ENCODE results near the gene NKAIN2.

DNA sequence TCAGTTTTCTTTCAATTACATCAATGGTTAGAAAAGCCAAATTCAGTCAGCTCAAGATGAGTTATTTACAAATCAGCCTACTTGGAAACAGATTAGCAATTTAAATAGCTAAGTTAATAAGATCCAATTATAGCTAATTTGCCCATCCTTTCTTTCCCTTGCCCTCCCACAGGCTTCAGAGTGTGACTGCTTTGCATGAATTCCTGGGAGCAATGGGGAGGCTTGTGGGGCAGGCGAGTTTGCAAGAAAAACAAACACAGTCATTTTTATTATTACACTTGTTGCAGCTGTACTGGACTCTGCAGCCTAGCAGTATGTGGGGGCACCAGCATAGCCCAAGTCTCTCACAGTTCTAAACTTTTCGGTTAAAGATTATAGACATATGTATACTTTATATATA is 219.0 kb downstream of the NKAIN2 start:
- TF ChIP-seq, protein P1, sequence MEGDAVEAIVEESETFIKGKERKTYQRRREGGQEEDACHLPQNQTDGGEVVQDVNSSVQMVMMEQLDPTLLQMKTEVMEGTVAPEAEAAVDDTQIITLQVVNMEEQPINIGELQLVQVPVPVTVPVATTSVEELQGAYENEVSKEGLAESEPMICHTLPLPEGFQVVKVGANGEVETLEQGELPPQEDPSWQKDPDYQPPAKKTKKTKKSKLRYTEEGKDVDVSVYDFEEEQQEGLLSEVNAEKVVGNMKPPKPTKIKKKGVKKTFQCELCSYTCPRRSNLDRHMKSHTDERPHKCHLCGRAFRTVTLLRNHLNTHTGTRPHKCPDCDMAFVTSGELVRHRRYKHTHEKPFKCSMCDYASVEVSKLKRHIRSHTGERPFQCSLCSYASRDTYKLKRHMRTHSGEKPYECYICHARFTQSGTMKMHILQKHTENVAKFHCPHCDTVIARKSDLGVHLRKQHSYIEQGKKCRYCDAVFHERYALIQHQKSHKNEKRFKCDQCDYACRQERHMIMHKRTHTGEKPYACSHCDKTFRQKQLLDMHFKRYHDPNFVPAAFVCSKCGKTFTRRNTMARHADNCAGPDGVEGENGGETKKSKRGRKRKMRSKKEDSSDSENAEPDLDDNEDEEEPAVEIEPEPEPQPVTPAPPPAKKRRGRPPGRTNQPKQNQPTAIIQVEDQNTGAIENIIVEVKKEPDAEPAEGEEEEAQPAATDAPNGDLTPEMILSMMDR (IDR thresholded peaks at IDR 0.05), result no peak
- no peak for TF ChIP-seq ZFX (IDR thresholded peaks at IDR 0.05; ENCODE audit: borderline replicate concordance)

Data from 22Rv1 (cell line).